ENCODE data around the gene RIOK2.

RIOK2 gene

DNA sequence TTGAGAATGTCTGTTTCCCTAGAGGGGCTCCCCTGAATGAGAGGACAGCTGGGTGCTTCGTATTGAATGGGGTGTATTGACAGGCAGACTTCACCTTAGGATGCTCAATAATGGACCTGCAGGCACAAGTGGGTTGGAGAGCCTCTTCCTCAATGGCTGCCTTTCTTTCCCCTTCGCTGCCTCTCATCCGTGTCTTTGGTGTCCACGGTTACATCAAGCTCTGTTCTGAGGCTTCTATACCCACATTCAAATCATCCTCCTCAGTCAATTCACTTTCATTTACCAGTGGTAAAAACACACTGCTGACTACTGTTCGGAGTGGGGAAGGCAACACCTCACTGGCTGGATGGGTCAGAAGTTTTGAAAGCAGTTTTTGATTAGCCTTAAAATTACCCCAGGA is 61.2 kb downstream of the RIOK2 start:
- DNase-seq: no peak

DNA sequence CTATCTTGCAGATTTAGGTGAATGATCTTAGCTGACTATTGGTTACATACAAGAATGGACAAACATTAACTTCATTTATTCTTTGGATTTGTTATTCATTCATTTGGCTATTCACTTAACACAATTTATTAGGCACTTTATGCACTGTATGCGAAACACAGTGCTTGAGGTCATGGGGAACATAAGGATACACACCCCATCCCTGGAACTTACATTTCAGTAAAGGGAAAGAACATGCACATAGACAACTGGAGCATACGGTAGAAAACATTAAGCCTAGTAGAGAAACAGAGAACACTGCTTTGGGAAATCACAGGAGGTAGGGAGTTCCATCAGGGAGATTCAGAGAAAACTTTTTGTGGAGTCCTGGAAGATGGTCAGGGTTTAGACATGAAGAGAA is 62.9 kb downstream of the RIOK2 start:
- DNase-seq: no peak

DNA sequence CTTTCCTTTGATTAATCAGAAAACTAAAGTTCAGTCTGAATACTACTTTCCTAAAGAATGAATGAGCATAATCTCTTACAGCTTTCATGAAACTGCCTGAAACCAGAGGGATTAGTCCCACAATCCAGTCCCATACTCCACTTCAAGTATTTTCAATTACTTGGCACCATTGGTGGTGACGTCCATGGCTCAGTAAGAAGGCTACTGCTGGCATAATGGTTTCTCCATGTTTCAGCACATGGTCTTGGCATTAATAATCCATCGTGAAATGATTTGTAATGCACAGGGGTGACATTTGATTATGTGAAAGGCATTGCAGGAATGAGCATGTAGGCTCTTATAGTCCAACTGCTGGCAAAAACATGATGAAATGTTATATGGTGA is 64.0 kb downstream of the RIOK2 start:
- no peak for DNase-seq

DNA sequence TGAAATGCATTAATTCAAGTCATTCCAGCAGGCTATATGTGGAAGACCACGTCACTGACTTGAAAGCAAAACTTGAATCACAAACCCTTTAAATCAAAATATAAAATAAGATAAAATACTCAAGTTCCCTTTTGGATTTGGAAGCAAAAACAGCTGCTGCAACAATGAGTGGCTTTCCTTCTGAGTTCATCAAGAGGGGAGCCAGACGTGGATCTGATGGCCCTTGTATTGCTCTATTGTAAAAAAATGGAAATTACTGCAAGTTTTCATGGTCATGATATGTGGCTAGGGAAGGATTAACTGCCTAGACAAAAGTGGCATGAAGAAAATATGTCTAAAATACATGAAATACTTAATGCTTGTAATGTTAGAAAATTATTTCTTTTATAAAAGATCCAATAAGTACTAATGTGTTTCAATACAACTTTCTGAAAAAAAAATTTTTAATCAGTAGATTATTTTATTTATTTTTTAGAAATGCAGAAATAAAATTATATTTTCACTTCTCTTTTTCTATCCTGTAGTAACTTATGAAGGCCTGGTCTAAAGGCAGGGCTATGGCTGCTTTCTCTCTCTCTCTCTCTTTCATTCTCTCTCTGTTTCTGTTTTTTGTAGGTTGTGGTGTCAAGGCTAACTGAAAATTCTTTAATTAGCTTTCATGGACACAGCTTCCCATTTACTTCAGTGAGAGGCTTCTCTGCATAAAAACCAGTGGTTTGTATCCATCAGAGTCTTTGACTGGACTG is 64.6 kb downstream of the RIOK2 start:
- DNase-seq: peak in 2 of 4 experiments; percentile 6 to 22

DNA sequence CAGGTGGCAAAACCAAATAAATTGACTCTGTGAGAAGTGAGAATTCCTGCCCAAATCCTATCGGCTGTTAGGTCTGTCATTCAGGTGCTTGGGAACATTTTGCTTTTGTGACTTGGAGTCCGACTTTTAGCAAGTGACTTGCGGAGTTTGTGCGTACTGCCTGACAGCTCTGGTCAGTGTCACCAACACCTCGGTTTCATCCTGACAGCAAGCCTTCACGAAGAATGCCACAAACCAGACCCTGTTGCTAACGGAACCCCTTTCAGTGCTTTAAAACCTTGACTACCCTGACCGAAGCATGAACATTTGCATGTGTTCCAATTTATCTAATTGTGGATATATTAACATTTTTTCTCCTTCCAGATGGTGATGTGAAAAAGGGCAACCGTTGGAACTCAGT is 67.1 kb downstream of the RIOK2 start:
- DNase-seq: no peak

DNA sequence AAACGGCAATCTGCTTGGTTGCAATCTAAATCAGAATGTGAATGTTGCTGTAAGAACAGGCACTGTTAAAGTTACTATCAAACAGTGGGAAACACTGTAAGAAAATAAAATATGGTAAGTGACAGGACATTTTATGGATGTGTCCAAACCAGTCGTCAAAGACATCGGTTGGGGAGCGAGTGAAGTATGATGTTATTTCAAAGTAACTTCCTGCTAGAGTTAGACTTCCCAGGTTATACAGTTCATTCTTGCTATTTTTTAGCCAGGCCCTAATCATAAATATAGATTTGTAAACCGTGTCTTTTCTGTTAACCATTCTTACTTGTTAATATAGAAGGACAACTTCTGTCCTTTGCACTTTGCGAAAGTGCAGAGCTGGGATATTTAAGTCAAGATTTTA is 70.8 kb downstream of the RIOK2 start:
- DNase-seq: no peak

DNA sequence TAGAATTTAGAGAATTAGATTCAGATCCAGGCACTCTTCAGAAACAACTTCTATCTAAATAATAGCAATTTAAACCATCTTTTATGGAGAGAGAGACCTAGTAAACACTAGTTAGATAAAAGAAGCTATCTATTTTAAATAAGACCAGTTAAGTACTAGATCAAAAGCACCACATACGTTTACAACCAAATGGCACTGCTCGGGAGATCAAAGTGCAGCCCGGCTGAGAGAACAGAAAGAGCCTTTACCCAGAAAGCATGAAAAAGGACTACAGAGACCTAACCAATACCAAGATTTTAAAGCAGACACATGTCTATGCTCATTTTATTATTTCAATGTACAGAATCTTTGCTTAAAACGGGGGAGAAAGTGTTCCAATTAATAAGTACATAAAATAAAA is 71.4 kb downstream of the RIOK2 start:
- DNase-seq: no peak

DNA sequence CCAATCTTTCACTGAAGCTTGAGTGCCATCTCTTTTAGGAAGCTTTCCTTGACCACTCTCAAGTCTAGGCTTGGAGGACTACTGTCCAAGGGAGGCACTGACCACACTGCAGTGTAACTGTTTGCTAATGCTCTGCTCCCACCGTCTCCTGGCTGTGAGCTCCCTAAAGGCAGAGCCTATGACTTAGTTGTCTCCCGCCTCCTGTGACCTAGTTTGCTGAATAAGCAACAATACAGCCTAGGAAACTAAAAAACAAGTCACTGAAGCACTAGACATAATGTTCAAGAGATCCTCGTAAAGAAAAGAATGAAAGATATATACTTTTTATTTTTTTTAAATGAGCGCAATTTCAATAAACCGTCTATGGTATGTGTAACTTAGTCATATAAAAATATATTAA is 72.0 kb downstream of the RIOK2 start:
- no peak for DNase-seq

All from suppressor macrophage (primary cell).